GM21447 (cell line): ENCODE results near the gene OR1J1.

Source experiments
- ATAC-seq: cut with Tn5 transposase; IDR thresholded peaks from one replicate; pipeline ENCODE4 v1.9.1; 2021; ENCODE audit not compliant: unreplicated experiment

OR1J1 gene, protein sequence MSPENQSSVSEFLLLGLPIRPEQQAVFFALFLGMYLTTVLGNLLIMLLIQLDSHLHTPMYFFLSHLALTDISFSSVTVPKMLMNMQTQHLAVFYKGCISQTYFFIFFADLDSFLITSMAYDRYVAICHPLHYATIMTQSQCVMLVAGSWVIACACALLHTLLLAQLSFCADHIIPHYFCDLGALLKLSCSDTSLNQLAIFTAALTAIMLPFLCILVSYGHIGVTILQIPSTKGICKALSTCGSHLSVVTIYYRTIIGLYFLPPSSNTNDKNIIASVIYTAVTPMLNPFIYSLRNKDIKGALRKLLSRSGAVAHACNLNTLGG

DNA sequence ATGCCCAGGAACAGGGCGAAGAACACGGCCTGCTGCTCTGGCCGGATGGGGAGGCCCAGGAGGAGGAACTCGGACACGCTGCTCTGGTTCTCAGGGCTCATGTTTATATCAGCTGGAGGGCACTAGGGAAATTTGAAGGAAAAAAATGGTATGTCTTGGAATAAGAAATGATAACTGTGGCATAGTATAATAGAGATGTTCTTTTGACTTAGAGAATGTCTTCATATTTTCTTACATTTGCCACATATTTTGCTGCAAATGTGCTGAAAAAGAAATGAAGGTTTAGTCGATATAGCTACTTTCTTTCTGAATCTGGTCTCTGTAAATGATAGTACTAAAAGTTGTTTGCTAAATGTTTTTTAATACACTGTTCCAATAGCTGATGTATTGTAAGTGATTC, at the start of gene OR1J1:
TSS of gene OR1J1 (minus strand) at position 101 of the 400 bp plus-strand sequence. CDS start at position 101, 0 bp downstream.
- no peak for ATAC-seq

GRCh38 chr9:122527193-122527592, 49.5 kb upstream of the OR1J1 start, which contains the start of gene OR1N1:
Gene OR1N1 (minus strand): TSS chr9:122527293. CDS start chr9:122527293, 0 bp downstream.
- ATAC-seq = no peak

GRCh38 chr9:122526602-122527001, 48.9 kb upstream of the OR1J1 start:
- ATAC-seq = no peak

- no peak for ATAC-seq
Observed at GRCh38 chr9:122519376-122519775, 41.6 kb upstream of the OR1J1 start.

- ATAC-seq = no peak
Observed at GRCh38 chr9:122518841-122519240, 41.1 kb upstream of the OR1J1 start, which contains the start of gene OR1J4. Gene OR1J4 (plus strand): TSS chr9:122519141. CDS start chr9:122519141, 0 bp downstream.

GRCh38 chr9:122518226-122518625, 40.5 kb upstream of the OR1J1 start:
- ATAC-seq = no peak

GRCh38 chr9:122510502-122510901, 32.8 kb upstream of the OR1J1 start, which contains the start of gene OR1J2:
Gene OR1J2 (plus strand): TSS chr9:122510802. CDS start chr9:122510802, 0 bp downstream.
- no peak for ATAC-seq

DNA sequence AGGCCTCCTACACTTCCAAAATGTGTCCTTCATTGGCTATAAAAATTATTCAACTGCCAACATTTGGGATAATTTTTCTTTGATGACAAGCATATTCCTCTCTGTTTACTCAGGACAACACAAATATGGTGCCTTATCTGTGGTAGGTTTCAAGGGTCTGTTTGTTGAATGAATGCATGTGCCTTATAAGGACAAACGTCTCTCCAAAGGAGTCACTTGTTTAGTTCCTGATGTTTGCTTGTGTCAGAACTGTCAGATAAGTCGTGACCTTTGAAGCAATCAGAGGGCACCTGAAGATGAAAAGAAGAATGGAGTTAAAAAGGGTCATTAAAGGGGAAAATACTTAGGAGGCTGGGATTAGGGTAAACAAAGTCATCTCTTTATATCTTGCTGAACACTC, 29.2 kb upstream of the OR1J1 start:
- no peak for ATAC-seq

GRCh38 chr9:122498883-122499288, 21.2 kb upstream of the OR1J1 start:
- no peak for ATAC-seq

DNA sequence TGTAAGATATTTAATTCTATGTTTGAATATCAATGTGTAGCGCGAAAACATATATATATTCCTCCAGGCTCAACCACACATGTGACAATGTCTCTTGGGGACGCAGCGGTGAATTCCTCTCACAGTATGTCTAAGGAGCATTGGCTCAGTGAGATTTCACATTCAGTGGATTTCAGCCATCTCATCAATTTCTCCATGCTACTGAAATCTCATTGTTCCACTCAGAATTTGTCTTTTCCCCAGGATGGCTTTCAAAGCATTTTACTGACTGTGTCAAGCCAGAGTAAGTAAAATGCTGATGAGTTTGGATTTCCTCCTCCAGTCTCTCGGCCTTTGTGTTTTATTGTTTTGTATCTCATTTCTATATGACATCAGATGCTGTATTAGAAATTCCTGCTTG, 1.3 kb upstream of the OR1J1 start:
- no peak for ATAC-seq

DNA sequence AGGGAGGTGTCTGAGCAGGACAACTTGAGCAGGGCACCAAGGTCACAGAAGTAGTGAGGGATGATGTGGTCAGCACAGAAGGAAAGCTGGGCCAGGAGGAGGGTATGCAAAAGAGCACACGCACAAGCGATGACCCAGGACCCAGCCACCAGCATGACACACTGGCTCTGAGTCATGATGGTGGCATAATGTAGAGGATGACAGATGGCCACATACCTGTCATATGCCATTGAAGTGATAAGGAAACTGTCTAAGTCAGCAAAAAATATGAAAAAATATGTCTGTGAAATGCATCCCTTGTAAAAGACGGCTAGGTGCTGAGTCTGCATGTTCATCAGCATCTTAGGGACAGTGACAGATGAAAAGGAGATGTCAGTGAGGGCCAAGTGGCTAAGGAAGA, 380 bp downstream of the OR1J1 start:
- no peak for ATAC-seq

DNA sequence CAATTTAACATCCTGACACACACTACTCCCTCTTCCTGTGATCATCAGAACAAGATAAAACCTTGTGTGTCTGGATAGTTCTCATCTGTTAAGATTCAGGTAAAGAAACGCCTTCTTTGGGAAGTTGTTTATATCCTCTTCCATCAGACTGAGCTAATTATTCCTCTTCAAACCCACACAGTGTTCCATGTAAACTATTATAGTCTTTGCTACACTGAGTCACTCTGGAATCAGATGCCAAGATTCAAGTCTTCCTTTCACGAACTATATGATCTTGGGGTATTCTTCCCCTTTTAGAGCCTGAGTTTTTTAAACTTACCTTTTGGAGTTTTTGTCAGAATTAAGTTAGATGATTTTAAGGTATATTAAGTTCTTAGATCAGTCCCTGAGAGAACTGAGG, 2.0 kb downstream of the OR1J1 start:
- no peak for ATAC-seq

DNA sequence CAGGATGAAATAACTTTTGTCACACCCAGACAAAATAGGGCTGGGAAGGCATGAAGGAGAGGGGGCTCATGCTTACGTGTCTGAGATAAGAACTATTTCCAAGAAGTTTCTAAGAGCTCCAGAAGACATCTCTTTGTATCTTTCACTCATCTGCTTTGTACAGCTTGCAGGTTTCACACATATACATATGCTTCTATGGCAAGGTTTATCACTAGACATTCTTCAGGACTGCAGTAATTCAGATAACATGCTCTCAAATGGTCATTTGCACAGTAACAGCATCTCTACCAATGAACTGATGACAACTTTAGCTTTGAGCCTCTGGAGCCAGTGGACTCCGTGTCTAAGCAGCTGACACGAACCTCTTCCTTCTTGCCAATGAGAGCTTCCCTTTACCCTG, 3.2 kb downstream of the OR1J1 start:
- no peak for ATAC-seq

- no peak for ATAC-seq
Observed at GRCh38 chr9:122468735-122469134, 9.0 kb downstream of the OR1J1 start.

DNA sequence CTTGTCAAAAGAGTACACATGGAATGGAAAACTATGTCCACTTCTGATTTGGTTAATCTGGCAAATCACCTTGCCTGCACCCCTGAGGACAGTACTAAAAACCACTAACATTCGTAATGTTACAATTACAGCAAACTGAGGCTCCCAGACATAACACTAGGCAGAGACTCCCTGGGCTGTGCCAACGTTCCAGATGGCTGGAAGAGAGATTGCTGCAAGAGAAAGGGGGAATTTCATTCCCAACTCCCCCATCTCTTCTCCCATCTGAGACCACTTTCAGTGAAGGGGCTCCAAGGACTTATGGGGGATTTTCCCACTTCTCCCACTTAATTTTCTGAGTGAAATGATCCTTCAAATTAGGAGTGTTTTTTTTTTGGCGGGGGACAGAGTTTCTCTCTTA, 11.3 kb downstream of the OR1J1 start:
- no peak for ATAC-seq

DNA sequence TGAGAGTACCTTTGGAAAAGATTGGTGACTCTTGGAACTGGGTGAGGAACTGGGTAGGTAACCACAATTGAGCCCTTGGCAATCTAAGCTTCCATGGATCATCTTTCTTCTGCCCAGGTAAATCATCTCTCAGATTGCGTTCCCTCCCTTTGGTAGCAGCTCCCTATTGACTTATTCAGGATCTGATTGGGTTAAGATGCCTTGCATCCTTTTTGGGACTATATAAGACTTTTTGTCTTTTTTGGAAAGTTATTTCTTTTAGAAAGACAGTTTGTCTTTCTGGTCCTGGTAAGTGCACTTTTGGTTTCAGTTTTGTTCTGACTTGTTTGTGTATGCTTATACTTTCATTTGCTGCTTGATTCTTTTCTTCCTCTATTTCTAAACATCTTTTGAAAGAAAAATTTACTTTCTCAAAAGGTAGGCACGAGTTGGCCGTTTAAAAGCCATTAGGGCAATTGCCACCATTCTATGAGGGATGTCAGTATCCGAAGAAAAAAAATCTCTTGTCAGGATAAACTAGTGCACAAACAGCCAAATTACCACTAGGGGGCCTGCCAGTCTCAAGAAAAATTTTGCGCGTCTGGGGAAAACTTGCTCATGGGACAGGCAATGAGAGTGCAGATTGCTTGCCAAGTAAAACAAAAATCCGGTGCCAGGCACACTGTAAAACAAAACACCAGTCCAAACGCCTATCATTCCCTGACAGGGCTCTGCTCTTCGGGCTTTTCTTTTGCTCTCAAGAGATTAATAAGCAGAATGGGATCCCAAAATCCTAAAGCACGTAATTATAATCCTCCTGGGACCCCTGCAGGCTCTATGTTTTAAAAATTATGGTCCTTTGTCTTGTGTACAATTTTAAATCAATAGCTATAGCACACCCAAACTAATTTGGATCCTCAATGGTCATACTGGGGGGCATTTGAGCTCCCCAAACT, 12.8 kb downstream of the OR1J1 start:
- ATAC-seq = peak; percentile 69

GRCh38 chr9:122463828-122464632, 13.7 kb downstream of the OR1J1 start:
- ATAC-seq = peak; percentile 64

DNA sequence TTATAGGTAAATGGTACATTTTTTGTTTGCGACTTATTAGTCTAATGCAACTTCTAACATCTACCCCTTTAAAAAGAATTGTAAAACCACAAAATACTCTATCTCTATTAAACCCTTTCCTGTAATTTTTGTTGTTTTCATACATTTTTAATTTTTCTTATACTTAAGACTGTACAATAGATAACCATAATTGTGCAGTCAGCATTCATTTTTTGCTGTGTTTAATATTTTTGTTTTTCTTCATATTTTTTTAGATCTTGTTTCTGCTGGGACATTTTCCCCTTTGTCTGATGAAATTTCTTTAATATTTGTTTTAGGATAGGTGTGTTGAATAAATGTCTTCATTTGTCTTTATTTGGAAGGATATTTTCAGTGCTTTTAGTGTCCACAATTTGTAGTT, 19.9 kb downstream of the OR1J1 start:
- no peak for ATAC-seq

- ATAC-seq = no peak
Observed at GRCh38 chr9:122456123-122456522, 21.6 kb downstream of the OR1J1 start.

- ATAC-seq = no peak
Observed at GRCh38 chr9:122453677-122454135, 24.0 kb downstream of the OR1J1 start.
